ENCODE results near the gene RHOT2. TPM values are rescaled to one million over a fixed set of nuclear protein-coding genes. Genes with fewer than 3 reads are reported as not detected.
A peak's percentile ranks its signal among the peaks of the same experiment; 100 is the strongest.

RHOT2 gene
- total RNA-seq, 2 experiments from 2014 or later, result 202 to 209 TPM

- no peak for ATAC-seq (ENCODE audit: poor library complexity)
- Mint-ChIP-seq H3K27ac (no peak overlapping the region), H3K27me3 (no peaks in the 10 kb centered on the region), H3K36me3 (ENCODE audit: low read depth) (no peaks in the 10 kb centered on the region), H3K4me1 (ENCODE audit: low read depth) (peaks cover 6% of the 10 kb centered on the region), H3K9me3 (no peaks in the 10 kb centered on the region), H3K4me3 (no peak overlapping the region)
- H3K9me3 ChIP-seq (ENCODE audit: control insufficient read depth in 1 of 2, insufficient read depth in 1 of 2, low read length in 2 of 2), result no peaks in the 10 kb centered on the region
- TF ChIP-seq CTCF (IDR thresholded peaks at IDR 0.05), result no peak
- CTCF ChIA-PET, result no interaction called here
- H3K27me3 ChIP-seq (ENCODE audit: control insufficient read depth in 1 of 2, insufficient read depth in 2 of 2, low read length in 2 of 2), result no peaks in the 10 kb centered on the region
- POLR2A ChIA-PET, result interaction anchor here (0.6 to 1.3 kb wide), 2 partner anchors 10 to 23 kb away, joined by 3 to 4 read pairs; partner anchors contain the start of genes METTL26 and WDR90
- no peak overlapping the region for H3K4me3 ChIP-seq (ENCODE audit: low read length)
- no peak for DNase-seq
- intact Hi-C loops (cut with DNase I, micrococcal nuclease), result loop anchor here in 1 of 2 experiments (5.0 kb wide), 1 partner anchor 67 kb away; the partner anchor contains the start of gene RAB40C
- H3K36me3 ChIP-seq (ENCODE audit: insufficient read depth, low read length), result no peaks in the 10 kb centered on the region
- H3K4me1 ChIP-seq (ENCODE audit: insufficient read depth, low read length), result peaks cover 16% of the 10 kb centered on the region
- no peak overlapping the region for H3K27ac ChIP-seq (ENCODE audit: low read depth in 1 of 2, low read length in 2 of 2)
Measured at GRCh38 chr16:659618-660017, 8.3 kb upstream of the RHOT2 start.

- TF ChIP-seq CTCF (IDR thresholded peaks at IDR 0.05), result no peak
- Histone ChIP-seq H3K9me3 (ENCODE audit: control insufficient read depth in 1 of 2, insufficient read depth in 1 of 2, low read length in 2 of 2) (no peaks in the 10 kb centered on the region), H3K27ac (ENCODE audit: low read depth in 1 of 2, low read length in 2 of 2) (no peak overlapping the region), H3K4me1 (ENCODE audit: insufficient read depth, low read length) (peaks cover 16% of the 10 kb centered on the region), H3K4me3 (ENCODE audit: low read length) (no peak overlapping the region), H3K27me3 (ENCODE audit: control insufficient read depth in 1 of 2, insufficient read depth in 2 of 2, low read length in 2 of 2) (no peaks in the 10 kb centered on the region), H3K36me3 (ENCODE audit: insufficient read depth, low read length) (no peaks in the 10 kb centered on the region)
- Mint-ChIP-seq H3K4me1 (ENCODE audit: low read depth) (peaks cover 6% of the 10 kb centered on the region), H3K4me3 (no peak overlapping the region), H3K27me3 (no peaks in the 10 kb centered on the region), H3K9me3 (no peaks in the 10 kb centered on the region), H3K36me3 (ENCODE audit: low read depth) (no peaks in the 10 kb centered on the region), H3K27ac (no peak overlapping the region)
- DNase-seq (no peak), ATAC-seq (ENCODE audit: poor library complexity) (no peak)
- intact Hi-C loops (cut with DNase I, micrococcal nuclease), result loop anchor here in 1 of 2 experiments (5.0 kb wide), 1 partner anchor 68 kb away; the partner anchor contains the start of gene RAB40C
- ChIA-PET POLR2A (interaction anchor here (0.6 kb wide), 1 partner anchor 24 kb away, joined by 3 read pairs; the partner anchor contains the start of gene METTL26), CTCF (no interaction called here)
Measured at GRCh38 chr16:660132-660458, 7.8 kb upstream of the RHOT2 start.

- no peak overlapping the region for H3K4me3 ChIP-seq (ENCODE audit: low read length)
- H3K27ac ChIP-seq (ENCODE audit: low read depth in 1 of 2, low read length in 2 of 2), result no peak overlapping the region
- no peaks in the 10 kb centered on the region for H3K27me3 ChIP-seq (ENCODE audit: control insufficient read depth in 1 of 2, insufficient read depth in 2 of 2, low read length in 2 of 2)
- peak; percentile 33 to 86 (median 64) for DNase-seq
- CTCF ChIA-PET, result no interaction called here
- POLR2A ChIA-PET, result no interaction called here
- no peaks in the 10 kb centered on the region for H3K36me3 ChIP-seq (ENCODE audit: insufficient read depth, low read length)
- Mint-ChIP-seq H3K9me3 (no peaks in the 10 kb centered on the region), H3K36me3 (ENCODE audit: low read depth) (no peaks in the 10 kb centered on the region), H3K4me1 (ENCODE audit: low read depth) (peaks cover 6% of the 10 kb centered on the region), H3K27ac (no peak overlapping the region), H3K27me3 (no peaks in the 10 kb centered on the region), H3K4me3 (peak overlapping the region; percentile 56)
- peak; percentile 81 for ATAC-seq (ENCODE audit: poor library complexity)
- peaks cover 16% of the 10 kb centered on the region for H3K4me1 ChIP-seq (ENCODE audit: insufficient read depth, low read length)
- TF ChIP-seq CTCF (IDR thresholded peaks at IDR 0.05), result no peak
- intact Hi-C loops (cut with DNase I, micrococcal nuclease), result loop anchor here in 1 of 2 experiments (5.0 kb wide), 1 partner anchor 68 kb away; the partner anchor contains the start of gene RAB40C
- no peaks in the 10 kb centered on the region for H3K9me3 ChIP-seq (ENCODE audit: control insufficient read depth in 1 of 2, insufficient read depth in 1 of 2, low read length in 2 of 2)
Measured at GRCh38 chr16:660459-661183, 7.3 kb upstream of the RHOT2 start.
